KOPT-K1 (cell line): ENCODE measurements around the gene RFLNA.

Experiments used
- H3K27ac ChIP-seq: fragments of 200-600 bp; sonication (generic); 2 replicates; pipeline ENCODE4 v1.5.1; 2016; ENCODE audit warnings: antibody characterized with exemption, mild to moderate bottlenecking, low read depth, low read length; ENCODE audit not compliant: poor library complexity, severe bottlenecking
- H3K36me3 ChIP-seq: fragments of 200-600 bp; sonication (generic); 2 replicates; pipeline ENCODE4 v1.5.1; 2017; ENCODE audit warnings: antibody characterized with exemption, mild to moderate bottlenecking, low read length, moderate library complexity; ENCODE audit not compliant: insufficient read depth
- H3K9me3 ChIP-seq: fragments of 200-600 bp; sonication (generic); 2 replicates; pipeline ENCODE4 v1.5.1; 2017; ENCODE audit warnings: antibody characterized with exemption, low read length, mild to moderate bottlenecking; ENCODE audit not compliant: insufficient read depth, poor library complexity, severe bottlenecking

RFLNA gene

GRCh38 chr12:124328636-124329035, 33.7 kb downstream of the RFLNA start:
- Histone ChIP-seq H3K27ac (no peak overlapping the region), H3K36me3 (peaks cover 79% of the 10 kb centered on the region), H3K9me3 (peaks cover 21% of the 10 kb centered on the region)

GRCh38 chr12:124332058-124332672, 37.3 kb downstream of the RFLNA start:
- Histone ChIP-seq H3K27ac (no peak overlapping the region), H3K9me3 (no peaks in the 10 kb centered on the region), H3K36me3 (peaks cover 81% of the 10 kb centered on the region)

- H3K27ac ChIP-seq = no peak overlapping the region
- H3K36me3 ChIP-seq = peaks cover 88% of the 10 kb centered on the region
- H3K9me3 ChIP-seq = no peaks in the 10 kb centered on the region
These were observed 38.0 kb downstream of the RFLNA start for GRCh38 chr12:124332900-124333299.

- H3K36me3 ChIP-seq = peaks cover 90% of the 10 kb centered on the region
- no peak overlapping the region for H3K27ac ChIP-seq
- no peaks in the 10 kb centered on the region for H3K9me3 ChIP-seq
These were observed 38.8 kb downstream of the RFLNA start for GRCh38 chr12:124333724-124334123.

GRCh38 chr12:124334266-124334665, 39.4 kb downstream of the RFLNA start:
- Histone ChIP-seq H3K9me3 (no peaks in the 10 kb centered on the region), H3K36me3 (peaks cover 87% of the 10 kb centered on the region), H3K27ac (no peak overlapping the region)

- no peaks in the 10 kb centered on the region for H3K9me3 ChIP-seq
- H3K27ac ChIP-seq = no peak overlapping the region
- H3K36me3 ChIP-seq = peaks cover 88% of the 10 kb centered on the region
These were observed 40.1 kb downstream of the RFLNA start for GRCh38 chr12:124334976-124335375.

GRCh38 chr12:124335426-124336183, 40.7 kb downstream of the RFLNA start:
- Histone ChIP-seq H3K36me3 (peaks cover 88% of the 10 kb centered on the region), H3K27ac (no peak overlapping the region), H3K9me3 (no peaks in the 10 kb centered on the region)

- Histone ChIP-seq H3K27ac (no peak overlapping the region), H3K9me3 (no peaks in the 10 kb centered on the region), H3K36me3 (peaks cover 88% of the 10 kb centered on the region)
These were observed 41.2 kb downstream of the RFLNA start for GRCh38 chr12:124336184-124336437.

GRCh38 chr12:124336742-124337520, 42.0 kb downstream of the RFLNA start:
- peaks cover 88% of the 10 kb centered on the region for H3K36me3 ChIP-seq
- H3K27ac ChIP-seq = no peak overlapping the region
- no peaks in the 10 kb centered on the region for H3K9me3 ChIP-seq

- H3K9me3 ChIP-seq = no peaks in the 10 kb centered on the region
- no peak overlapping the region for H3K27ac ChIP-seq
- H3K36me3 ChIP-seq = peaks cover 88% of the 10 kb centered on the region
These were observed 42.7 kb downstream of the RFLNA start for GRCh38 chr12:124337622-124338021.

GRCh38 chr12:124338448-124338847, 43.6 kb downstream of the RFLNA start:
- H3K36me3 ChIP-seq = peaks cover 88% of the 10 kb centered on the region
- no peaks in the 10 kb centered on the region for H3K9me3 ChIP-seq
- no peak overlapping the region for H3K27ac ChIP-seq

GRCh38 chr12:124338876-124339603, 44.1 kb downstream of the RFLNA start:
- peaks cover 89% of the 10 kb centered on the region for H3K36me3 ChIP-seq

GRCh38 chr12:124340080-124340900, 45.4 kb downstream of the RFLNA start:
- Histone ChIP-seq H3K27ac (no peak overlapping the region), H3K36me3 (peaks cover 89% of the 10 kb centered on the region), H3K9me3 (no peaks in the 10 kb centered on the region)

More at GRCh38 chr12:124338876-124339603, 44.1 kb downstream of the RFLNA start:
- Histone ChIP-seq H3K9me3 (no peaks in the 10 kb centered on the region), H3K27ac (no peak overlapping the region)

- Histone ChIP-seq H3K27ac (no peak overlapping the region), H3K9me3 (no peaks in the 10 kb centered on the region), H3K36me3 (peaks cover 89% of the 10 kb centered on the region)
These were observed 46.8 kb downstream of the RFLNA start for GRCh38 chr12:124341645-124342069.
